ENCODE results near the gene MOGAT3.
"Not testable (repeated sequence)": the region's sequence is repeated elsewhere in the genome, so short reads cannot be mapped to it uniquely, and the experiment has no call there.

MOGAT3 gene

GRCh38 chr7:101232141-101232850 is 31.5 kb upstream of the MOGAT3 start:
- peak; percentile 42 for DNase-seq

- no peak for DNase-seq
These were observed 30.8 kb upstream of the MOGAT3 start for GRCh38 chr7:101231644-101232043.

- DNase-seq, result no peak
These were observed 25.9 kb upstream of the MOGAT3 start for GRCh38 chr7:101226721-101227120.

GRCh38 chr7:101225650-101226049 is 24.8 kb upstream of the MOGAT3 start:
- no peak for DNase-seq

GRCh38 chr7:101223528-101223927 is 22.7 kb upstream of the MOGAT3 start:
- DNase-seq, result no peak

- no peak for DNase-seq
These were observed 21.5 kb upstream of the MOGAT3 start for GRCh38 chr7:101222275-101222830.

- no peak for DNase-seq
These were observed 19.5 kb upstream of the MOGAT3 start for GRCh38 chr7:101220295-101220694.

- no peak for DNase-seq
These were observed 17.6 kb upstream of the MOGAT3 start for GRCh38 chr7:101218236-101219125.

GRCh38 chr7:101217388-101218235 is 16.8 kb upstream of the MOGAT3 start, which contains the start of the genes PLOD3 and ZNHIT1:
Gene PLOD3 (minus strand): TSS chr7:101217581. CDS start chr7:101217274, 307 bp downstream.
Gene ZNHIT1 (plus strand): TSS chr7:101218165. CDS start chr7:101218196, 31 bp downstream.
- peak; percentile 97 for DNase-seq

- DNase-seq, result no peak
These were observed 16.1 kb upstream of the MOGAT3 start for GRCh38 chr7:101216860-101217387.

- no peak for DNase-seq
These were observed 15.4 kb upstream of the MOGAT3 start for GRCh38 chr7:101216001-101216859.

- no peak for DNase-seq
These were observed 11.2 kb upstream of the MOGAT3 start for GRCh38 chr7:101212014-101212413.

- DNase-seq, result no peak
These were observed 10.7 kb upstream of the MOGAT3 start for GRCh38 chr7:101211501-101211900.

GRCh38 chr7:101210143-101210542 is 9.3 kb upstream of the MOGAT3 start:
- no peak for DNase-seq

- no peak for DNase-seq
These were observed 8.0 kb upstream of the MOGAT3 start for GRCh38 chr7:101208794-101209193.

GRCh38 chr7:101207459-101207858 is 6.6 kb upstream of the MOGAT3 start:
- no peak for DNase-seq

GRCh38 chr7:101206665-101207042 is 5.8 kb upstream of the MOGAT3 start:
- DNase-seq, result no peak

- no peak for DNase-seq
These were observed 5.2 kb upstream of the MOGAT3 start for GRCh38 chr7:101205901-101206664.

- DNase-seq, result not testable (repeated sequence)
These were observed 3.2 kb upstream of the MOGAT3 start for GRCh38 chr7:101203740-101204738.

All from NCI-H748 treated with DMSO at 0.1 percent for 48 hours (cell line).